Brain microvascular endothelial cell (primary cell): ENCODE results near the gene FRMD4B.

ENCODE experiments used
- DNase-seq: peaks from one replicate; pipeline ENCODE4 v3.0.0-alpha.2; 2020
- H3K27ac ChIP-seq: fragments of 250-450 bp; sonication (Bioruptor Pico); 2 replicates; pipeline ENCODE4 v1.5.1; 2020; ENCODE audit warnings: mild to moderate bottlenecking, moderate library complexity
- H3K27me3 ChIP-seq: fragments of 250-450 bp; sonication (Bioruptor Pico); replicated peaks from 2 replicates; pipeline ENCODE4 v1.5.1; 2020; ENCODE audit warnings: mild to moderate bottlenecking
- H3K36me3 ChIP-seq: fragments of 250-450 bp; sonication (Bioruptor Pico); replicated peaks from 2 replicates; pipeline ENCODE4 v1.5.1; 2020; ENCODE audit warnings: mild to moderate bottlenecking
- H3K4me3 ChIP-seq: 2 replicates; pipeline ENCODE4 v1.5.1; 2011; ENCODE audit warnings: low read depth, mild to moderate bottlenecking, control low read depth, low read length, moderate library complexity
- in situ Hi-C: cut with HindIII; loops from 2 replicates; pipeline ENCODE4 v1.10.0; 2017; ENCODE audit warnings: low sequenced_read_pairs, low pct_ligation_motif_present
- TF ChIP-seq, protein P1 (sequence below): IDR thresholded peaks from 2 replicates; pipeline ENCODE4 v1.5.1; 2011; ENCODE audit warnings: low read depth, mild to moderate bottlenecking, moderate library complexity, low read length, control low read depth, inconsistent platforms; ENCODE audit errors: missing control alignments

The FRMD4B gene

DNA sequence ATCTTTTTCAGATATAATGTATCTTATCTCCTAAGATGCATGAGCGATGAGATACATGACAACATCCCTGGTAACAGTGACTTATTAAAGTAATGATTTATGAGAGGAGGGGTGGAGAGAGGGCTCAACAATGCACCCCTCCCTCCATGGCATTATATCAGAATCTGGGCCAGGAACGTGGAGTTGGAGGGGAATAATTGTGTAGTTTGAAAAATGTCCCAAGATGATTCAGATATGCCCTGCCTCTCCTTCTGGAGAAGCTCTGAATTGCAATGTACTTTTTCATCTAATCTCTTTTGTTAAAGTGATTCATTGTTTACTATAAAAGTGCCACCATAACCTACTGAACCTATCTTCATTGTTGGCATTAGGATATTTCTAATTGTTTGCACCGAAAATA is 86.5 kb downstream of the FRMD4B start:
- in situ Hi-C loops = no loop called here
- H3K27me3 ChIP-seq = no peaks in the 10 kb centered on the region
- no peak overlapping the region for H3K4me3 ChIP-seq
- H3K36me3 ChIP-seq = no peaks in the 10 kb centered on the region
- TF ChIP-seq, protein P1, sequence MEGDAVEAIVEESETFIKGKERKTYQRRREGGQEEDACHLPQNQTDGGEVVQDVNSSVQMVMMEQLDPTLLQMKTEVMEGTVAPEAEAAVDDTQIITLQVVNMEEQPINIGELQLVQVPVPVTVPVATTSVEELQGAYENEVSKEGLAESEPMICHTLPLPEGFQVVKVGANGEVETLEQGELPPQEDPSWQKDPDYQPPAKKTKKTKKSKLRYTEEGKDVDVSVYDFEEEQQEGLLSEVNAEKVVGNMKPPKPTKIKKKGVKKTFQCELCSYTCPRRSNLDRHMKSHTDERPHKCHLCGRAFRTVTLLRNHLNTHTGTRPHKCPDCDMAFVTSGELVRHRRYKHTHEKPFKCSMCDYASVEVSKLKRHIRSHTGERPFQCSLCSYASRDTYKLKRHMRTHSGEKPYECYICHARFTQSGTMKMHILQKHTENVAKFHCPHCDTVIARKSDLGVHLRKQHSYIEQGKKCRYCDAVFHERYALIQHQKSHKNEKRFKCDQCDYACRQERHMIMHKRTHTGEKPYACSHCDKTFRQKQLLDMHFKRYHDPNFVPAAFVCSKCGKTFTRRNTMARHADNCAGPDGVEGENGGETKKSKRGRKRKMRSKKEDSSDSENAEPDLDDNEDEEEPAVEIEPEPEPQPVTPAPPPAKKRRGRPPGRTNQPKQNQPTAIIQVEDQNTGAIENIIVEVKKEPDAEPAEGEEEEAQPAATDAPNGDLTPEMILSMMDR = peak; percentile 49
- no peak for DNase-seq
- H3K27ac ChIP-seq = no peak overlapping the region

DNA sequence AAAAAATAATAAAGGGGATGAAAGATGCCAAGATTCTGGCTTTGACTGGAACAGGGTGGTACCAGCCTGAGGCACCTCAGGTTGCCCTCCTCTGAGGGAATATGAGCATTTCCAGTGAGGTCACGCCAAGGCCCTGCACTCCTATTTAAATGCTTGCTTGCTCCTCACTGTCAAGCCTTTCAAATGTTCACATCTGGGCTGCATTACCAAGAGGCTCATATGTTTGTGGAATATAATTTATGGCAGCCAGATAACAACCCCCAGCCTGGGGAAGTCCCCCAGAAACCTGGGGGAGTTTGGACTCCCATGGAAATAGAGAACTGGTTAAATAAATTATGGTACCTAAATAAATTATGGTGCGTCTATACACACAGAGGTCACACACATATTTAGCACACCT is 88.4 kb downstream of the FRMD4B start:
- Histone ChIP-seq H3K4me3 (no peak overlapping the region), H3K27me3 (no peaks in the 10 kb centered on the region), H3K36me3 (no peaks in the 10 kb centered on the region), H3K27ac (no peak overlapping the region)
- DNase-seq = no peak
- TF ChIP-seq, protein P1 = no peak
- in situ Hi-C loops = no loop called here

DNA sequence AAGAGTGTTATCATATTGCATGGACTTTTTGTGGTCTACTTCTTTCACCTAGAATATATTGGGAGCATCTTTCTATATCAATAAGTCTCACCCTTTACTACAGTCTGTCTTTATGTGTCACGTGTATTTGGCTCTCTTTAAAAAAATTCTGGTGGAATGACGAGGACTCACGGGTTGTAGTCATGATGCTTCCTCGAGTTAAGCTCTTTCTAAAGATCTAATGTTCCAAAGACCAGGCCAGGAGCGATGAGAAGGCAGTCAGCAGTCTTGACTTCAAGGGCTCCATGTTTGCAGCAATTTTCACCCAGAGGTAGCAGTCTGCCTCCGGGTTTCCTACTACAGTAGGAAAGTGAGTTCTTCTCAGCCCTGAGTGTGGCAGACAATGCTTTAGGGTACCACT is 88.9 kb downstream of the FRMD4B start:
- H3K4me3 ChIP-seq = no peak overlapping the region
- TF ChIP-seq, protein P1 = no peak
- in situ Hi-C loops = no loop called here
- DNase-seq = no peak
- no peaks in the 10 kb centered on the region for H3K36me3 ChIP-seq
- no peaks in the 10 kb centered on the region for H3K27me3 ChIP-seq
- no peak overlapping the region for H3K27ac ChIP-seq

DNA sequence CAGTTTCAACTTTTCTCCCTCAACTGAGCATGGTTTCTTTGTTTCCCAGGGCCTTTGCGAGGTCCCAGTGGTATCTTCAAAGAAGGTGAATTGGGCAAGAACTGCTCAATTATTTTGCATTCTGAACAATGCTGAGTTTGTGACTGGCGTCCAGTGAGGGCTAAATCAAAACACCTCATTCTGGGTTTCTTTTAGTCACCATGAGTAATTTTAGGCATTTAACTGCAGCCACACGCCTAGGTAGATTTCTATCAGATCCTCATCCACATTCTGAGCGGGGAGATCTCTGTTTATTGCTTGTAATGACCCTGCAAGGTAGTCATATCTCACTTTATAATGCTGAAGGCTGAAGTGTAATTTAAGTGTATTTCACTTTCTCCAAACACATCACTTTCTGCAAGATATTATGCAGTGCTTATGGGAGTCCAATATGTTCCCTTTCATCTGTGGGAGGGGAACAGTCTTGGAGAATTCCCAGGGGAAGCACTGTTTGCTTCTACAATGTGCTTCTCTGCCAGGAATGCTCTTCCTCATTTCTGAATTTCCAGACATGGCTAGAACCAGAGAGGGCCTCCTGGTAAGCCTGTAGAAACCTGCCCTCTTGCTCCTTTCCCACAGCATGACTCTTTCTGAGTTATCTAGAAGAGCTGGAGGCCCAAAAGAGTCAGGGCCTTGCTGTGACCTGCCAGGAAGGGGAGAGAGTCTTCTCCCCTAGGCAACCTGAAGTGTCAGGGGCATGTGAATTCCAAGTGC is 91.7 kb downstream of the FRMD4B start:
- H3K27ac ChIP-seq = no peak overlapping the region
- in situ Hi-C loops = no loop called here
- no peaks in the 10 kb centered on the region for H3K27me3 ChIP-seq
- no peak overlapping the region for H3K4me3 ChIP-seq
- H3K36me3 ChIP-seq = no peaks in the 10 kb centered on the region
- peak; percentile 42 for DNase-seq
- TF ChIP-seq, protein P1 = no peak

DNA sequence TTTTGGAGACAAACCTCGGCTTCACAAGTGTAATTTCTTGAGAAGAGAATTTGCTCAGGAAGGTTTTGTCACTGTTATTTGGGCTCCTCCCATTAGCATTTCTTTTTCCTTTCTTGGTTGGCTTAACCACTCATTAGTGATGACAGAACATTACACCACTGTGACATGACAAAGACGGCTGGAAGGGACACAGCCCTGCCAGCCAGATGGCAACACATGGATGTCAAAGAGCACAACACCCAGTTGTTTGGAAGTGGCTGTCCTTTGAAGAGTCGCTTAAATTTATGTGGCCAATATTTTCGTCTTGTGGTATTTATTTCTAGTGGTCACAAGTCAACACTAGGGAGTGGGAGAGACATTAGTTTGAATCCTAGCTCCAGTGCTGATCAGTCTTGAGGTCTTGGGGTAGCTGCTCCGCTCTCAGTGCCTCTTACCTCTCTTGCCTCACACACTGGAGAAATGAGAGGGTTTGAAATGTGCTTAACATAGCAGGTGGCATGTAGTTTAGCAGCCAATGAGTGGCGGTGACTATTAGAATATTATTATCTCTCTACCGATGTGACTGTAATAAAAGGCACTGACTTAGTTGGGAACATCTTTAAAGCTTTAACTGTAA is 92.8 kb downstream of the FRMD4B start:
- in situ Hi-C loops = no loop called here
- TF ChIP-seq, protein P1 = no peak

More for the DNA sequence above, 92.8 kb downstream of the FRMD4B start:
- H3K4me3 ChIP-seq = no peak overlapping the region
- H3K27ac ChIP-seq = no peak overlapping the region
- no peak for DNase-seq
- no peaks in the 10 kb centered on the region for H3K27me3 ChIP-seq
- H3K36me3 ChIP-seq = no peaks in the 10 kb centered on the region
